Activated CD8-positive, alpha-beta memory T cell treated with anti-CD3 and anti-CD28 coated beads for 36 hours (primary cell): ENCODE data around the gene DCST1. TPM values are rescaled to one million over a fixed set of nuclear protein-coding genes. Genes with fewer than 3 reads are reported as not detected.

Experiments
- total RNA-seq, 2 experiments: library from RNA; stranded (reverse); gene quantifications; one replicate each; pipeline ENCODE4 v1.2.3, GENCODE V29; 2021

Gene DCST1
- total RNA-seq, 2 experiments from 2014 or later, result not detected

Other genes with a start within 250 kb of the DCST1 start
- under 1 TPM; 0.10 to 0.30 TPM for gene KCNN3, start 163.5 kb upstream of the DCST1 start, total RNA-seq
- gene PMVK, start 97.1 kb upstream of the DCST1 start, total RNA-seq, result 10 to 100 TPM; 42.6 to 44.1 TPM
- gene PBXIP1, start 77.7 kb upstream of the DCST1 start, total RNA-seq, result 10 to 100 TPM; 11.2 to 11.7 TPM
- gene PYGO2, start 72.0 kb upstream of the DCST1 start, total RNA-seq, result 10 to 100 TPM; 28.7 to 30.1 TPM
- gene SHC1, start 63.1 kb upstream of the DCST1 start, total RNA-seq, result 10 to 100 TPM; 31.2 to 36.3 TPM
- 100 to 1,000 TPM; 136 to 137 TPM for gene CKS1B, start 59.1 kb upstream of the DCST1 start, total RNA-seq
- 10 to 100 TPM; 62.8 to 63.2 TPM for gene FLAD1, start 50.5 kb upstream of the DCST1 start, total RNA-seq
- gene LENEP, start 40.2 kb upstream of the DCST1 start, total RNA-seq, result under 1 TPM in 1 of 2 experiments, not detected in 1; 0.61 TPM
- 10 to 100 TPM; 33.4 to 34.3 TPM for gene ZBTB7B, start 31.0 kb upstream of the DCST1 start, total RNA-seq
- gene DCST2, start within 50 bp of the DCST1 start, total RNA-seq, result under 1 TPM in 1 of 2 experiments, not detected in 1; 0.21 TPM
- 10 to 100 TPM; 38.5 to 44.6 TPM for gene ADAM15, start 17.5 kb downstream of the DCST1 start, total RNA-seq
- gene EFNA4, start 29.9 kb downstream of the DCST1 start, total RNA-seq, result 1 to 10 TPM; 3.4 to 4.6 TPM
- gene EFNA3, start 45.0 kb downstream of the DCST1 start, total RNA-seq, result 1 to 10 TPM; 3.1 to 3.5 TPM
- gene EFNA1, start 94.1 kb downstream of the DCST1 start, total RNA-seq, result under 1 TPM in 1 of 2 experiments, not detected in 1; 0.15 TPM
- 10 to 100 TPM; 54.3 to 56.8 TPM for gene SLC50A1, start 102.0 kb downstream of the DCST1 start, total RNA-seq
- 10 to 100 TPM; 31.3 to 32.0 TPM for gene DPM3, start 106.7 kb downstream of the DCST1 start, total RNA-seq
- 100 to 1,000 TPM; 179 to 199 TPM for gene KRTCAP2, start 139.5 kb downstream of the DCST1 start, total RNA-seq
- 1 to 10 TPM; 7.3 to 7.8 TPM for gene TRIM46, start 140.0 kb downstream of the DCST1 start, total RNA-seq
- 1 to 10 TPM; 7.0 to 8.7 TPM for gene THBS3, start 174.1 kb downstream of the DCST1 start, total RNA-seq
- gene MTX1, start 174.9 kb downstream of the DCST1 start, total RNA-seq, result 10 to 100 TPM; 70.4 to 71.1 TPM
- 10 to 100 TPM; 47.2 to 50.7 TPM for gene ENTREP3, start 221.7 kb downstream of the DCST1 start, total RNA-seq
- gene SCAMP3, start 228.5 kb downstream of the DCST1 start, total RNA-seq, result 100 to 1,000 TPM; 136 to 138 TPM
- 10 to 100 TPM; 79.6 to 82.7 TPM for gene CLK2, start 239.7 kb downstream of the DCST1 start, total RNA-seq
- gene HCN3, start 243.6 kb downstream of the DCST1 start, total RNA-seq, result 1 to 10 TPM; 3.4 to 3.7 TPM